GM21576 (cell line): ENCODE measurements around the gene HDAC9.
A peak's percentile ranks its signal among the peaks of the same experiment; 100 is the strongest.
"Not testable (repeated sequence)": the region's sequence is repeated elsewhere in the genome, so short reads cannot be mapped to it uniquely, and the experiment has no call there.

Source experiments
- ATAC-seq: cut with Tn5 transposase; IDR thresholded peaks from one replicate; pipeline ENCODE4 v1.9.1; 2021; ENCODE audit warnings: mild to moderate bottlenecking, moderate library complexity; ENCODE audit not compliant: unreplicated experiment

The HDAC9 gene

GRCh38 chr7:18700147-18700546 is 204.6 kb downstream of the HDAC9 start:
- ATAC-seq = peak; percentile 59

- ATAC-seq = no peak
These were observed 206.7 kb downstream of the HDAC9 start for GRCh38 chr7:18702071-18702829.

GRCh38 chr7:18703685-18704084 is 208.1 kb downstream of the HDAC9 start:
- ATAC-seq = no peak

GRCh38 chr7:18706670-18707069 is 211.1 kb downstream of the HDAC9 start:
- ATAC-seq = no peak

GRCh38 chr7:18708204-18708603 is 212.7 kb downstream of the HDAC9 start:
- no peak for ATAC-seq

GRCh38 chr7:18715988-18716387 is 220.4 kb downstream of the HDAC9 start:
- ATAC-seq = no peak

GRCh38 chr7:18721429-18721828 is 225.9 kb downstream of the HDAC9 start:
- no peak for ATAC-seq

- ATAC-seq = no peak
These were observed 228.8 kb downstream of the HDAC9 start for GRCh38 chr7:18724318-18724717.

- no peak for ATAC-seq
These were observed 231.7 kb downstream of the HDAC9 start for GRCh38 chr7:18727115-18727870.

- not testable (repeated sequence) for ATAC-seq
These were observed 240.5 kb downstream of the HDAC9 start for GRCh38 chr7:18736012-18736411.

GRCh38 chr7:18740579-18740988 is 245.0 kb downstream of the HDAC9 start:
- ATAC-seq = no peak

GRCh38 chr7:18753972-18754610 is 258.5 kb downstream of the HDAC9 start:
- ATAC-seq = no peak

- ATAC-seq = no peak
These were observed 259.2 kb downstream of the HDAC9 start for GRCh38 chr7:18754766-18755165.

GRCh38 chr7:18755793-18756192 is 260.2 kb downstream of the HDAC9 start:
- ATAC-seq = no peak

GRCh38 chr7:18756378-18757050 is 261.0 kb downstream of the HDAC9 start:
- ATAC-seq = no peak

- ATAC-seq = no peak
These were observed 264.5 kb downstream of the HDAC9 start for GRCh38 chr7:18760046-18760445.

GRCh38 chr7:18760631-18761445 is 265.3 kb downstream of the HDAC9 start:
- ATAC-seq = no peak

GRCh38 chr7:18762189-18762588 is 266.6 kb downstream of the HDAC9 start:
- no peak for ATAC-seq

- no peak for ATAC-seq
These were observed 272.7 kb downstream of the HDAC9 start for GRCh38 chr7:18768256-18768655.

GRCh38 chr7:18770154-18770811 is 274.7 kb downstream of the HDAC9 start:
- ATAC-seq = no peak
